ENCODE results near the gene EPB41L4A. TPM values are rescaled to one million over a fixed set of nuclear protein-coding genes. Genes with fewer than 3 reads are reported as not detected.

Gene EPB41L4A
- total RNA-seq, 1 donor from 2014 or later, result 6.7 TPM

GRCh38 chr5:112186401-112186990, 232.6 kb downstream of the EPB41L4A start:
- H3K4me3 ChIP-seq (ENCODE audit: low read depth, low read length), result no peak overlapping the region
- peak; percentile 68 for TF ChIP-seq CTCF (conservative IDR thresholded peaks at IDR 0.05; ENCODE audit: low read depth, low read length)
- no peak for DNase-seq (ENCODE audit: low read depth)

- no peak for TF ChIP-seq CTCF (conservative IDR thresholded peaks at IDR 0.05; ENCODE audit: low read depth, low read length)
- DNase-seq (ENCODE audit: low read depth), result no peak
- H3K4me3 ChIP-seq (ENCODE audit: low read depth, low read length), result no peak overlapping the region
Measured at GRCh38 chr5:112183874-112184273, 235.2 kb downstream of the EPB41L4A start.

- no peak for TF ChIP-seq CTCF (conservative IDR thresholded peaks at IDR 0.05; ENCODE audit: low read depth, low read length)
- H3K4me3 ChIP-seq (ENCODE audit: low read depth, low read length), result no peak overlapping the region
- peak; percentile 57 for DNase-seq (ENCODE audit: low read depth)
Measured at GRCh38 chr5:112183103-112183711, 235.9 kb downstream of the EPB41L4A start.

- no peak overlapping the region for H3K4me3 ChIP-seq (ENCODE audit: low read depth, low read length)
- no peak for TF ChIP-seq CTCF (conservative IDR thresholded peaks at IDR 0.05; ENCODE audit: low read depth, low read length)
- no peak for DNase-seq (ENCODE audit: low read depth)
Measured at GRCh38 chr5:112179290-112179689, 239.8 kb downstream of the EPB41L4A start.

GRCh38 chr5:112174959-112175594, 244.0 kb downstream of the EPB41L4A start:
- peak; percentile 72 for TF ChIP-seq CTCF (conservative IDR thresholded peaks at IDR 0.05; ENCODE audit: low read depth, low read length)
- H3K4me3 ChIP-seq (ENCODE audit: low read depth, low read length), result no peak overlapping the region
- no peak for DNase-seq (ENCODE audit: low read depth)

GRCh38 chr5:112165897-112166737, 253.0 kb downstream of the EPB41L4A start:
- H3K4me3 ChIP-seq (ENCODE audit: low read depth, low read length), result no peak overlapping the region
- no peak for DNase-seq (ENCODE audit: low read depth)
- TF ChIP-seq CTCF (conservative IDR thresholded peaks at IDR 0.05; ENCODE audit: low read depth, low read length), result no peak
